WTC11 (cell line): ENCODE results near the gene ASTN2.

ENCODE experiments used
- ATF2 ChIP-seq: sonication (generic); formaldehyde crosslinking; IDR thresholded peaks from 2 replicates; pipeline ENCODE4 v1.8.1; 2022; ENCODE audit warnings: low read depth, missing genetic modification reagents, borderline replicate concordance
- CTCF ChIP-seq: fragments of 200-600 bp; IDR thresholded peaks from 2 replicates; pipeline ENCODE4 v1.8.0; 2022; ENCODE audit warnings: antibody characterized with exemption
- FOXJ3 ChIP-seq: sonication (generic); formaldehyde crosslinking; IDR thresholded peaks from 2 replicates; pipeline ENCODE4 v1.9.0; 2021; ENCODE audit warnings: missing genetic modification reagents, mild to moderate bottlenecking, borderline replicate concordance
- FOXP4 ChIP-seq: sonication (generic); formaldehyde crosslinking; IDR thresholded peaks from 2 replicates; pipeline ENCODE4 v1.8.0; 2022; ENCODE audit warnings: mild to moderate bottlenecking, missing genetic modification reagents
- MAX ChIP-seq: sonication (generic); formaldehyde crosslinking; IDR thresholded peaks from 2 replicates; pipeline ENCODE4 v1.8.0; 2022; ENCODE audit warnings: mild to moderate bottlenecking, missing genetic modification reagents
- ZNF121 ChIP-seq: sonication (generic); formaldehyde crosslinking; IDR thresholded peaks from 2 replicates; pipeline ENCODE4 v1.8.0; 2023; ENCODE audit warnings: missing genetic modification reagents

GRCh38 chr9:116565986-116566385, 848.9 kb downstream of the ASTN2 start:
- TF ChIP-seq CTCF, result no peak
- no peak for TF ChIP-seq MAX
- TF ChIP-seq ZNF121 (CRISPR knock-in tag), result no peak
- no peak for TF ChIP-seq ATF2 (CRISPR knock-in tag)
- no peak for TF ChIP-seq FOXJ3 (CRISPR knock-in tag)
- no peak for TF ChIP-seq FOXP4
